GM13976 (cell line): Measurements from ENCODE around the gene TPD52L2.
"Not testable (repeated sequence)": the region's sequence is repeated elsewhere in the genome, so short reads cannot be mapped to it uniquely, and the experiment has no call there.

Experiments
- DNase-seq: peaks from one replicate; pipeline ENCODE4 v3.0.0; 2012; ENCODE audit warnings: low spot score
- in situ Hi-C: fragments of 300-500 bp; cut with MboI; formaldehyde crosslinking; loops from one replicate; pipeline ENCODE4 v1.12.0; 2022; ENCODE audit warnings: low sequenced_read_pairs, mixed read lengths, inconsistent platforms; ENCODE audit not compliant: unreplicated experiment
- TF ChIP-seq, protein P1 (sequence below): IDR thresholded peaks from 2 replicates; pipeline ENCODE4 v1.5.1; 2012; ENCODE audit warnings: borderline replicate concordance, mild to moderate bottlenecking; ENCODE audit not compliant: insufficient read depth; ENCODE audit errors: extremely low read depth, missing control alignments, control extremely low read depth

TPD52L2 gene

GRCh38 chr20:63915471-63915870 is 50.4 kb downstream of the TPD52L2 start:
- in situ Hi-C loops, result no loop called here
- TF ChIP-seq, protein P1, sequence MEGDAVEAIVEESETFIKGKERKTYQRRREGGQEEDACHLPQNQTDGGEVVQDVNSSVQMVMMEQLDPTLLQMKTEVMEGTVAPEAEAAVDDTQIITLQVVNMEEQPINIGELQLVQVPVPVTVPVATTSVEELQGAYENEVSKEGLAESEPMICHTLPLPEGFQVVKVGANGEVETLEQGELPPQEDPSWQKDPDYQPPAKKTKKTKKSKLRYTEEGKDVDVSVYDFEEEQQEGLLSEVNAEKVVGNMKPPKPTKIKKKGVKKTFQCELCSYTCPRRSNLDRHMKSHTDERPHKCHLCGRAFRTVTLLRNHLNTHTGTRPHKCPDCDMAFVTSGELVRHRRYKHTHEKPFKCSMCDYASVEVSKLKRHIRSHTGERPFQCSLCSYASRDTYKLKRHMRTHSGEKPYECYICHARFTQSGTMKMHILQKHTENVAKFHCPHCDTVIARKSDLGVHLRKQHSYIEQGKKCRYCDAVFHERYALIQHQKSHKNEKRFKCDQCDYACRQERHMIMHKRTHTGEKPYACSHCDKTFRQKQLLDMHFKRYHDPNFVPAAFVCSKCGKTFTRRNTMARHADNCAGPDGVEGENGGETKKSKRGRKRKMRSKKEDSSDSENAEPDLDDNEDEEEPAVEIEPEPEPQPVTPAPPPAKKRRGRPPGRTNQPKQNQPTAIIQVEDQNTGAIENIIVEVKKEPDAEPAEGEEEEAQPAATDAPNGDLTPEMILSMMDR, result no peak

DNA sequence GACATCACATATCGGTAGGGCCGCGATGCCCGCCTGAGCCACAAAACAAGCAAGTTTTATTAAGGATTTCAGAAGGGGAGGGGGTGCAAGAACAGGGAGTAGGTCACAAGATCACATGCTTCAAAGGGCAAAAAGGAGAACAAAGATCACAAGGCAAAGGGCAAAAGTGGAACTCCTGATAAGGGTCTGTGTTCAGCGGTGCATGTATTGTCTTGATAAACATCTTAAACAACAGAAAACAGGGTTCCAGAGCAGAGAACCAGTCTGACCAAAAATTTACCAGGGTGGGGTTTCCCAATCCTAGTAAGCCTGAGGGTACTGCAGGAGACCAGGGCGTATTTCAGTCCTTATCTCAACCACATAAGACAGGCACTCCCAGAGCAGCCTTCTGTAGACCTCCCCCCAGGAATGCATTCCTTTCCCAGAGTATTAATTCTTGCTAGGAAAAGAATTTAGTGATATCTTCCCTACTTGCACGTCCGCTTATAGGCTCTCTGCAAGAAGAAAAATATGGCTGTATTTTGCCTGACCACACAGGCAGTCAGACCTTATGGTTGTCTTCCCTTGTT is 51.4 kb downstream of the TPD52L2 start:
- DNase-seq, in situ Hi-C loops: not testable (repeated sequence)

More at GRCh38 chr20:63915471-63915870, 50.4 kb downstream of the TPD52L2 start:
- DNase-seq, result no peak

GRCh38 chr20:63917811-63918210 is 52.7 kb downstream of the TPD52L2 start:
- TF ChIP-seq, protein P1, result no peak
- in situ Hi-C loops, result no loop called here
- peak; percentile 26 for DNase-seq

GRCh38 chr20:63919130-63919529 is 54.1 kb downstream of the TPD52L2 start:
- DNase-seq, result no peak
- in situ Hi-C loops, result no loop called here
- TF ChIP-seq, protein P1, result no peak

DNA sequence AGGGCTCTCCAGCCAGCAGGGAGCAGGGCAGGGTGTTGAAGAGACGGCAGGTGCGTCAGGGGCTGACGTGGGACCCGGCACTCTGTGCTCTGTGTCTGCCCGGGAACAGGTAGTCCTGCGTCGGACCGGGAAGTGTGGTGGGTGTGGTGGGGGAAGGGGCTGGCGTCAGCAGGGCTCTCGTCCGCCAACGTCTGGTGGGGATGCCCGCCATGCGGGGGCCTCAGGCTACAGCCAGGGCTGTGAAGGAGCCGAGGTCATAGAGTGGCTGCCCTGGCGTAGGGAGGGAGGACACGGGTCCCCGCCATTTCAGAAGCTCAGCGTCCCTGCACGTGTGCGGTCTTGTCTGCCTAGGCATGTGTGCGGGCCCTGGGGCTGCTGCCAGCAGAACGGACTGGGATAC is 55.2 kb downstream of the TPD52L2 start:
- TF ChIP-seq, protein P1, result no peak
- peak; percentile 16 for DNase-seq
- in situ Hi-C loops, result no loop called here

DNA sequence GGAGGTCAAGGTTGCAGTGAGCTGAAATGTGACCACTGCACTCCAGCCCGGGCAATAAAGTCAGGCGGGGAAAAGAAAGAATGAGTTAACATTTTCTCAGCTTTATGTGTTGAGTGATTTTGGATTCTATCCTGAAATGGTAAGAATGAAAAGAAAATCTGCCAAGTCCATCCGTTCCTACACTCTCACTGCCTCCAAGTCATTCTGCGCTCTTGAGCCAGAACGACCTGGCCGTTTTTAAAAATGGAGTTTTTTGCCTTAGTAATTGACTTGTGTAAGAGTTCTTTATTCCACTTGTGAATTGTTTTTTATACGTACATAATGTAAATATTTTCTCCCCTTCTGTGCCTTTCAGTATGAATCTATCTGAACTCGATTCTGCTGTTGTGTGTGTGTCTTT is 58.6 kb downstream of the TPD52L2 start:
- in situ Hi-C loops, result no loop called here
- DNase-seq, result no peak
- TF ChIP-seq, protein P1, result no peak

- DNase-seq, result no peak
- TF ChIP-seq, protein P1, result no peak
- in situ Hi-C loops, result no loop called here
These were observed 59.2 kb downstream of the TPD52L2 start for GRCh38 chr20:63924241-63924640.
